Vagina (tissue), 2 donors: ENCODE measurements around the gene TTC32.

ENCODE experiments used
- POLR2AphosphoS5 ChIP-seq, 2 donors: sonication (generic); formaldehyde crosslinking; IDR thresholded peaks; one replicate each; pipeline ENCODE4 v1.9.0; 2017; ENCODE audit warnings: antibody characterized with exemption in 2 of 2, mild to moderate bottlenecking in 2 of 2, low read depth in 1 of 2; ENCODE audit not compliant: insufficient read depth in 1 of 2
- TF ChIP-seq, protein P1 (sequence below), 3 experiments: fragments of 450-650 bp in 2 of 3; fragments of 200-600 bp in 1 of 3; sonication (generic) in 1 of 3; IDR thresholded peaks; one replicate each; pipeline ENCODE4 v1.5.1; 2017 to 2019; ENCODE audit warnings: antibody characterized with exemption in 3 of 3, mild to moderate bottlenecking in 2 of 3, moderate library complexity in 2 of 3

GRCh38 chr2:19911808-19912509 is 10.2 kb upstream of the TTC32 start:
- TF ChIP-seq, protein P1, sequence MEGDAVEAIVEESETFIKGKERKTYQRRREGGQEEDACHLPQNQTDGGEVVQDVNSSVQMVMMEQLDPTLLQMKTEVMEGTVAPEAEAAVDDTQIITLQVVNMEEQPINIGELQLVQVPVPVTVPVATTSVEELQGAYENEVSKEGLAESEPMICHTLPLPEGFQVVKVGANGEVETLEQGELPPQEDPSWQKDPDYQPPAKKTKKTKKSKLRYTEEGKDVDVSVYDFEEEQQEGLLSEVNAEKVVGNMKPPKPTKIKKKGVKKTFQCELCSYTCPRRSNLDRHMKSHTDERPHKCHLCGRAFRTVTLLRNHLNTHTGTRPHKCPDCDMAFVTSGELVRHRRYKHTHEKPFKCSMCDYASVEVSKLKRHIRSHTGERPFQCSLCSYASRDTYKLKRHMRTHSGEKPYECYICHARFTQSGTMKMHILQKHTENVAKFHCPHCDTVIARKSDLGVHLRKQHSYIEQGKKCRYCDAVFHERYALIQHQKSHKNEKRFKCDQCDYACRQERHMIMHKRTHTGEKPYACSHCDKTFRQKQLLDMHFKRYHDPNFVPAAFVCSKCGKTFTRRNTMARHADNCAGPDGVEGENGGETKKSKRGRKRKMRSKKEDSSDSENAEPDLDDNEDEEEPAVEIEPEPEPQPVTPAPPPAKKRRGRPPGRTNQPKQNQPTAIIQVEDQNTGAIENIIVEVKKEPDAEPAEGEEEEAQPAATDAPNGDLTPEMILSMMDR (IDR thresholded peaks at IDR 0.05): no peak
- no peak for TF ChIP-seq POLR2AphosphoS5 (IDR thresholded peaks at IDR 0.05; ENCODE audit: insufficient read depth in 1 of 2, low read depth in 1 of 2)
